ENCODE results near the gene KRTAP5-6. TPM values are rescaled to one million over a fixed set of nuclear protein-coding genes. Genes with fewer than 3 reads are reported as not detected.

The KRTAP5-6 gene
- total RNA-seq, 1 experiment from 2014 or later: not detected

DNA sequence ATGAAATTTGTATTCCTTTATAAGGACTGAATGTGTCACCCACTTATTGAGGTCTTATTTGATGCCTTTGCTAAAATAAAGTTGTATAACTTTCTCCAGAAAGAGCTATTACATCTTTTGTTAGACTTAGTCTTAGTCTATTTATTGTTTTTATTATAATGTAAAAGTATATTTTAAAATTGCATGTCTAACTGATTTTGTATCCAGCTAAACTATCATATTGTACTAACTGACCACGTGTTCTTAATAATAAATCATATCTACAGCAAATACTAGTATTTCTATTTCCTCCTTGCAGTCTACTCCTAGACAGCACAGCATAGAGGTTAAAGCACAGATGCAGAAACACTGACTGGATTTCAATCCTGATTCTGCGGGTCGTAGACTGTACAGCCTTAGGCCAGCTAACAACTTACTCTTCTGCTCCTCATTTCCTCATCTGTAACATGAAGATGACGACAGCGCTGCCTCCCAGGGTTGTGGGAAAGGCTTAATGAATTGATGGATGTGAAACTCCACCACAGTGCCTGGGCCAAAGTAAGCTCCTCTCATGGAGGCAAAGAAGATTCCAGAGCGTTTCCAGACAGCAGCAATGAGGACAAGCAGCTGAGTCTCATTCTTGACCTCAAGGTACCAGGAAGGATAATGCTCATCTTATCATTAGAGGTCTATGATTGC is 40.2 kb downstream of the KRTAP5-6 start:
- Histone ChIP-seq H3K4me1 (ENCODE audit: control insufficient read depth in 1 of 2, insufficient read depth in 2 of 2, low read length in 2 of 2) (no peaks in the 10 kb centered on the region), H3K4me3 (replicated peaks in 1 of 2; ENCODE audit: low read depth in 1 of 2, low read length in 2 of 2) (no peak overlapping the region), H3K27me3 (ENCODE audit: insufficient read depth, low read length) (peaks cover 21% of the 10 kb centered on the region; the same call in 1 of the 2 replicates), H3K9me2 (ENCODE audit: insufficient read depth) (no peaks in the 10 kb centered on the region), H2AFZ (ENCODE audit: low read depth, low read length, poor library complexity, severe bottlenecking) (no peak overlapping the region), H4K20me1 (ENCODE audit: insufficient read depth) (no peaks in the 10 kb centered on the region), H3K9ac (ENCODE audit: low read length) (no peak overlapping the region), H3K9me3 (ENCODE audit: control insufficient read depth in 1 of 2, insufficient read depth in 1 of 2, low read depth in 1 of 2, low read length in 2 of 2) (peaks cover 12 to 14% of the 10 kb centered on the region in 2 experiments; a peak in 3 of 4 replicates), H3K36me3 (ENCODE audit: control insufficient read depth in 1 of 2, insufficient read depth in 2 of 2, low read length in 2 of 2) (no peaks in the 10 kb centered on the region), H3K27ac (ENCODE audit: low read depth, low read length) (no peak overlapping the region), H3K79me2 (ENCODE audit: insufficient read depth, low read length) (no peaks in the 10 kb centered on the region), H3K4me2 (ENCODE audit: low read length) (no peak overlapping the region)
- no peak for ATAC-seq
- no TSS peak for BruUV-seq (replicated peaks)
- DNase-seq (ENCODE audit: low read depth, low spot score): no peak
- intact Hi-C loops (cut with micrococcal nuclease): no loop called here
- ChIA-PET RAD21 (ENCODE audit: low non-redundant PET in 1 of 2, low total read pairs in 2 of 2, uncharacterized antibody in 2 of 2, unreplicated experiment in 2 of 2) (no interaction called here), POLR2A (no interaction called here), CTCF (no interaction called here)
- no peak for TF ChIP-seq POLR2AphosphoS5 (IDR thresholded peaks at IDR 0.05; ENCODE audit: low read depth, low read length)
- TF ChIP-seq JUND (IDR thresholded peaks at IDR 0.05): no peak
- TF ChIP-seq, protein P1, sequence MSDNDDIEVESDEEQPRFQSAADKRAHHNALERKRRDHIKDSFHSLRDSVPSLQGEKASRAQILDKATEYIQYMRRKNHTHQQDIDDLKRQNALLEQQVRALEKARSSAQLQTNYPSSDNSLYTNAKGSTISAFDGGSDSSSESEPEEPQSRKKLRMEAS (IDR thresholded peaks at IDR 0.05): no peak
- no peak for TF ChIP-seq CEBPB (IDR thresholded peaks at IDR 0.05; ENCODE audit: low read depth)
- TF ChIP-seq TCF7L2 (IDR thresholded peaks at IDR 0.05; ENCODE audit: borderline replicate concordance, extremely low read depth, insufficient read depth, insufficient read length): no peak

DNA sequence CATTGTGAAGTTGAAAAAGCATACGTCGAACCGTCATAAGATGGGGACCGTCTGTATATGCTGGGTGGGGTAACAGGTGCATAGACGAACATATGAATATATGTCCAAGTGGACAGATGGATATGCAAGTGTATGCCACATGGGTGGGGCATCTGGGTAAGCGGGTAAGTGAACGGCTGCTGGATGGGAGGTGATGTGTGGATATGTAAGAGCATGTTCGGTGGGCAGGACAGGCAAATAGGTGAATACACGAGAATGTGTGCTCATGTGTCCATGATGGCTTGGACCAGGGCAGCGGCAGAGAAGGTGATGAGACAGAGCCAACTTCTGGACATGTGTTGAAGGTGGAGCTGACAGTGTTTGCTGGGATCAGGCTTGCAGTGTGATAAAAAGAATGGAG is 41.4 kb downstream of the KRTAP5-6 start:
- RAD21 ChIA-PET (ENCODE audit: low non-redundant PET in 1 of 2, low total read pairs in 2 of 2, uncharacterized antibody in 2 of 2, unreplicated experiment in 2 of 2): no interaction called here
- H3K9me2 ChIP-seq (ENCODE audit: insufficient read depth): no peaks in the 10 kb centered on the region
- peaks cover 19% of the 10 kb centered on the region; the same call in 1 of the 2 replicates for H3K27me3 ChIP-seq (ENCODE audit: insufficient read depth, low read length)
- H3K4me1 ChIP-seq (ENCODE audit: control insufficient read depth in 1 of 2, insufficient read depth in 2 of 2, low read length in 2 of 2): no peaks in the 10 kb centered on the region
- CTCF ChIA-PET: no interaction called here
- DNase-seq (ENCODE audit: low read depth, low spot score) (no peak), ATAC-seq (no peak)
- H3K4me3 ChIP-seq (replicated peaks in 1 of 2; ENCODE audit: low read depth in 1 of 2, low read length in 2 of 2): no peak overlapping the region
- H2AFZ ChIP-seq (ENCODE audit: low read depth, low read length, poor library complexity, severe bottlenecking): no peak overlapping the region
- H3K36me3 ChIP-seq (ENCODE audit: control insufficient read depth in 1 of 2, insufficient read depth in 2 of 2, low read length in 2 of 2): no peaks in the 10 kb centered on the region
- H3K79me2 ChIP-seq (ENCODE audit: insufficient read depth, low read length): no peaks in the 10 kb centered on the region
- no TSS peak for BruUV-seq (replicated peaks)
- no peak overlapping the region for H3K9ac ChIP-seq (ENCODE audit: low read length)
- H3K9me3 ChIP-seq (ENCODE audit: control insufficient read depth in 1 of 2, insufficient read depth in 1 of 2, low read depth in 1 of 2, low read length in 2 of 2): peaks cover 12 to 14% of the 10 kb centered on the region in 2 experiments; a peak in 3 of 4 replicates
- H4K20me1 ChIP-seq (ENCODE audit: insufficient read depth): no peaks in the 10 kb centered on the region
- no peak overlapping the region for H3K4me2 ChIP-seq (ENCODE audit: low read length)
- no peak overlapping the region for H3K27ac ChIP-seq (ENCODE audit: low read depth, low read length)
- POLR2A ChIA-PET: no interaction called here
- intact Hi-C loops (cut with micrococcal nuclease): no loop called here
- no peak for TF ChIP-seq JUND (IDR thresholded peaks at IDR 0.05)
- TF ChIP-seq CBX3 (IDR thresholded peaks at IDR 0.05; ENCODE audit: low read depth): no peak
- no peak for TF ChIP-seq EZH2 (IDR thresholded peaks at IDR 0.05)
- TF ChIP-seq, protein P2, sequence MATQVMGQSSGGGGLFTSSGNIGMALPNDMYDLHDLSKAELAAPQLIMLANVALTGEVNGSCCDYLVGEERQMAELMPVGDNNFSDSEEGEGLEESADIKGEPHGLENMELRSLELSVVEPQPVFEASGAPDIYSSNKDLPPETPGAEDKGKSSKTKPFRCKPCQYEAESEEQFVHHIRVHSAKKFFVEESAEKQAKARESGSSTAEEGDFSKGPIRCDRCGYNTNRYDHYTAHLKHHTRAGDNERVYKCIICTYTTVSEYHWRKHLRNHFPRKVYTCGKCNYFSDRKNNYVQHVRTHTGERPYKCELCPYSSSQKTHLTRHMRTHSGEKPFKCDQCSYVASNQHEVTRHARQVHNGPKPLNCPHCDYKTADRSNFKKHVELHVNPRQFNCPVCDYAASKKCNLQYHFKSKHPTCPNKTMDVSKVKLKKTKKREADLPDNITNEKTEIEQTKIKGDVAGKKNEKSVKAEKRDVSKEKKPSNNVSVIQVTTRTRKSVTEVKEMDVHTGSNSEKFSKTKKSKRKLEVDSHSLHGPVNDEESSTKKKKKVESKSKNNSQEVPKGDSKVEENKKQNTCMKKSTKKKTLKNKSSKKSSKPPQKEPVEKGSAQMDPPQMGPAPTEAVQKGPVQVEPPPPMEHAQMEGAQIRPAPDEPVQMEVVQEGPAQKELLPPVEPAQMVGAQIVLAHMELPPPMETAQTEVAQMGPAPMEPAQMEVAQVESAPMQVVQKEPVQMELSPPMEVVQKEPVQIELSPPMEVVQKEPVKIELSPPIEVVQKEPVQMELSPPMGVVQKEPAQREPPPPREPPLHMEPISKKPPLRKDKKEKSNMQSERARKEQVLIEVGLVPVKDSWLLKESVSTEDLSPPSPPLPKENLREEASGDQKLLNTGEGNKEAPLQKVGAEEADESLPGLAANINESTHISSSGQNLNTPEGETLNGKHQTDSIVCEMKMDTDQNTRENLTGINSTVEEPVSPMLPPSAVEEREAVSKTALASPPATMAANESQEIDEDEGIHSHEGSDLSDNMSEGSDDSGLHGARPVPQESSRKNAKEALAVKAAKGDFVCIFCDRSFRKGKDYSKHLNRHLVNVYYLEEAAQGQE (IDR thresholded peaks at IDR 0.05; ENCODE audit: low read depth): no peak
- TF ChIP-seq POLR2AphosphoS5 (IDR thresholded peaks at IDR 0.05; ENCODE audit: low read depth, low read length): no peak
- TF ChIP-seq, protein P1 (IDR thresholded peaks at IDR 0.05): no peak
- TF ChIP-seq, protein P3, sequence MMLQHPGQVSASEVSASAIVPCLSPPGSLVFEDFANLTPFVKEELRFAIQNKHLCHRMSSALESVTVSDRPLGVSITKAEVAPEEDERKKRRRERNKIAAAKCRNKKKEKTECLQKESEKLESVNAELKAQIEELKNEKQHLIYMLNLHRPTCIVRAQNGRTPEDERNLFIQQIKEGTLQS (IDR thresholded peaks at IDR 0.05): no peak
- TF ChIP-seq, protein P4, sequence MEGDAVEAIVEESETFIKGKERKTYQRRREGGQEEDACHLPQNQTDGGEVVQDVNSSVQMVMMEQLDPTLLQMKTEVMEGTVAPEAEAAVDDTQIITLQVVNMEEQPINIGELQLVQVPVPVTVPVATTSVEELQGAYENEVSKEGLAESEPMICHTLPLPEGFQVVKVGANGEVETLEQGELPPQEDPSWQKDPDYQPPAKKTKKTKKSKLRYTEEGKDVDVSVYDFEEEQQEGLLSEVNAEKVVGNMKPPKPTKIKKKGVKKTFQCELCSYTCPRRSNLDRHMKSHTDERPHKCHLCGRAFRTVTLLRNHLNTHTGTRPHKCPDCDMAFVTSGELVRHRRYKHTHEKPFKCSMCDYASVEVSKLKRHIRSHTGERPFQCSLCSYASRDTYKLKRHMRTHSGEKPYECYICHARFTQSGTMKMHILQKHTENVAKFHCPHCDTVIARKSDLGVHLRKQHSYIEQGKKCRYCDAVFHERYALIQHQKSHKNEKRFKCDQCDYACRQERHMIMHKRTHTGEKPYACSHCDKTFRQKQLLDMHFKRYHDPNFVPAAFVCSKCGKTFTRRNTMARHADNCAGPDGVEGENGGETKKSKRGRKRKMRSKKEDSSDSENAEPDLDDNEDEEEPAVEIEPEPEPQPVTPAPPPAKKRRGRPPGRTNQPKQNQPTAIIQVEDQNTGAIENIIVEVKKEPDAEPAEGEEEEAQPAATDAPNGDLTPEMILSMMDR (IDR thresholded peaks at IDR 0.05 in 2 of 3, conservative IDR thresholded peaks at IDR 0.05 in 1 of 3; ENCODE audit: borderline replicate concordance in 1 of 3, insufficient read depth in 1 of 3, low read depth in 2 of 3, low read length in 2 of 3): no peak
- TF ChIP-seq POLR2A (IDR thresholded peaks at IDR 0.05; ENCODE audit: borderline replicate concordance, extremely low read depth, insufficient read depth, insufficient read length): no peak
- TF ChIP-seq SRF (IDR thresholded peaks at IDR 0.05; ENCODE audit: low read depth): no peak
- no peak for TF ChIP-seq YY1 (IDR thresholded peaks at IDR 0.05; ENCODE audit: extremely low read depth, insufficient replicate concordance, low read depth, low read length)
- TF ChIP-seq ZFX (IDR thresholded peaks at IDR 0.05): no peak
